ENCODE measurements around the gene PID1. TPM values are rescaled to one million over a fixed set of nuclear protein-coding genes. Genes with fewer than 3 reads are reported as not detected.

PID1 gene
- total RNA-seq, 4 donors from 2014 or later = 33.1 to 48.6 (median 39.7) TPM

GRCh38 chr2:229057976-229058553 is 213.0 kb downstream of the PID1 start:
- TF ChIP-seq EP300 (IDR thresholded peaks at IDR 0.05) = no peak
- peaks cover 0 to 12% (median 0%) of the 10 kb centered on the region in 4 donors for H3K9me3 ChIP-seq
- no peak for DNase-seq (ENCODE audit: low spot score in 2 of 2)
- no peak overlapping the region for H3K4me3 ChIP-seq
- no peaks in the 10 kb centered on the region for H3K4me1 ChIP-seq
- no peak overlapping the region for H3K27ac ChIP-seq
- no peaks in the 10 kb centered on the region for H3K27me3 ChIP-seq
- no peaks in the 10 kb centered on the region for H3K36me3 ChIP-seq
- 67 to 71% methylated on average over 4 of the region's 4 CpGs for WGBS, 2 donors

GRCh38 chr2:229054311-229054710 is 216.8 kb downstream of the PID1 start:
- TF ChIP-seq POLR2A (IDR thresholded peaks at IDR 0.05) (no peak), EP300 (IDR thresholded peaks at IDR 0.05) (no peak)
- TF ChIP-seq, protein P1, sequence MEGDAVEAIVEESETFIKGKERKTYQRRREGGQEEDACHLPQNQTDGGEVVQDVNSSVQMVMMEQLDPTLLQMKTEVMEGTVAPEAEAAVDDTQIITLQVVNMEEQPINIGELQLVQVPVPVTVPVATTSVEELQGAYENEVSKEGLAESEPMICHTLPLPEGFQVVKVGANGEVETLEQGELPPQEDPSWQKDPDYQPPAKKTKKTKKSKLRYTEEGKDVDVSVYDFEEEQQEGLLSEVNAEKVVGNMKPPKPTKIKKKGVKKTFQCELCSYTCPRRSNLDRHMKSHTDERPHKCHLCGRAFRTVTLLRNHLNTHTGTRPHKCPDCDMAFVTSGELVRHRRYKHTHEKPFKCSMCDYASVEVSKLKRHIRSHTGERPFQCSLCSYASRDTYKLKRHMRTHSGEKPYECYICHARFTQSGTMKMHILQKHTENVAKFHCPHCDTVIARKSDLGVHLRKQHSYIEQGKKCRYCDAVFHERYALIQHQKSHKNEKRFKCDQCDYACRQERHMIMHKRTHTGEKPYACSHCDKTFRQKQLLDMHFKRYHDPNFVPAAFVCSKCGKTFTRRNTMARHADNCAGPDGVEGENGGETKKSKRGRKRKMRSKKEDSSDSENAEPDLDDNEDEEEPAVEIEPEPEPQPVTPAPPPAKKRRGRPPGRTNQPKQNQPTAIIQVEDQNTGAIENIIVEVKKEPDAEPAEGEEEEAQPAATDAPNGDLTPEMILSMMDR (IDR thresholded peaks at IDR 0.05) = no peak
- no peaks in the 10 kb centered on the region for H3K27me3 ChIP-seq
- WGBS, 2 donors = 63 to 79% methylated on average over 5 of the region's 5 CpGs
- no peak overlapping the region for H3K27ac ChIP-seq
- H3K36me3 ChIP-seq = no peaks in the 10 kb centered on the region
- no peaks in the 10 kb centered on the region for H3K4me1 ChIP-seq
- no peak overlapping the region for H3K4me3 ChIP-seq
- no peaks in the 10 kb centered on the region for H3K9me3 ChIP-seq
- DNase-seq (ENCODE audit: low spot score in 2 of 2) = no peak

GRCh38 chr2:229051798-229052197 is 219.3 kb downstream of the PID1 start:
- Histone ChIP-seq H3K27ac (no peak overlapping the region), H3K9me3 (no peaks in the 10 kb centered on the region), H3K4me1 (no peaks in the 10 kb centered on the region), H3K27me3 (no peaks in the 10 kb centered on the region), H3K4me3 (no peak overlapping the region), H3K36me3 (no peaks in the 10 kb centered on the region)
- DNase-seq (ENCODE audit: low spot score in 2 of 2) = no peak
- TF ChIP-seq, protein P1 (IDR thresholded peaks at IDR 0.05) = no peak
- TF ChIP-seq POLR2A (IDR thresholded peaks at IDR 0.05) (no peak), EP300 (IDR thresholded peaks at IDR 0.05) (no peak)
- 81 to 84% methylated on average over 2 of the region's 2 CpGs for WGBS, 2 donors

GRCh38 chr2:229050133-229050532 is 221.0 kb downstream of the PID1 start:
- TF ChIP-seq, protein P1 (IDR thresholded peaks at IDR 0.05) = no peak
- TF ChIP-seq EP300 (IDR thresholded peaks at IDR 0.05) (no peak), POLR2A (IDR thresholded peaks at IDR 0.05) (no peak)
- H3K27ac ChIP-seq = no peak overlapping the region
- no peaks in the 10 kb centered on the region for H3K27me3 ChIP-seq
- no peak for DNase-seq (ENCODE audit: low spot score in 2 of 2)
- H3K36me3 ChIP-seq = no peaks in the 10 kb centered on the region
- no peaks in the 10 kb centered on the region for H3K9me3 ChIP-seq
- no peak overlapping the region for H3K4me3 ChIP-seq
- WGBS, 2 donors = 58 to 73% methylated on average over 5 of the region's 5 CpGs
- no peaks in the 10 kb centered on the region for H3K4me1 ChIP-seq

GRCh38 chr2:229048134-229048533 is 223.0 kb downstream of the PID1 start:
- no peak overlapping the region for H3K4me3 ChIP-seq
- no peak for DNase-seq (ENCODE audit: low spot score in 2 of 2)
- no peak overlapping the region for H3K27ac ChIP-seq
- no peaks in the 10 kb centered on the region for H3K9me3 ChIP-seq
- H3K4me1 ChIP-seq = no peaks in the 10 kb centered on the region
- H3K36me3 ChIP-seq = no peaks in the 10 kb centered on the region
- TF ChIP-seq POLR2A (IDR thresholded peaks at IDR 0.05) = no peak
- no peak for TF ChIP-seq EP300 (IDR thresholded peaks at IDR 0.05)
- TF ChIP-seq, protein P1 (IDR thresholded peaks at IDR 0.05) = no peak
- 67 to 78% methylated on average over 2 of the region's 2 CpGs for WGBS, 2 donors
- no peaks in the 10 kb centered on the region for H3K27me3 ChIP-seq

DNA sequence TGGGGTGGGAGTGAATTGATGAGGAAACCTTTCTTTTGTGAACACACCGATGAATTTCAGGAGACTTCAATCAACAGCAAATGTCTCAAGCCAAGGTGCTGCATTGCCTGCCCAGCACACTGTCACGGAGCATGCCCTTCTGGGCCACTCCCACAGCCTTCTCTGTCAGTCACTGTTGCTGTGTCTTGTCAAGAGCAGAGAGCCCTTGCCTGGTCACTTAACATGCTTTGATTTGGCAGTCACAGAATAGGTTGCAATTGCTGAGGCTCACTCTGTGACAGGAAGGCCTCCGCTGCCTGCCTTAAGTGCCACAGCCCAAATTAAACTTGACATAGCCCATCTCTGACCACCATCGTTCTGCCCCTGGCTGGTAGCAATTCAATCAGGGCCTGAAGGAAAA is 225.4 kb downstream of the PID1 start:
- WGBS, 2 donors = 70 to 90% methylated on average over 4 of the region's 4 CpGs

More for the DNA sequence above, 225.4 kb downstream of the PID1 start:
- DNase-seq (ENCODE audit: low spot score in 2 of 2) = no peak
- no peaks in the 10 kb centered on the region for H3K27me3 ChIP-seq
- TF ChIP-seq EP300 (IDR thresholded peaks at IDR 0.05) (no peak), POLR2A (IDR thresholded peaks at IDR 0.05) (no peak)
- TF ChIP-seq, protein P1 (IDR thresholded peaks at IDR 0.05) = no peak
- H3K36me3 ChIP-seq = no peaks in the 10 kb centered on the region
- no peaks in the 10 kb centered on the region for H3K9me3 ChIP-seq
- no peak overlapping the region for H3K4me3 ChIP-seq
- H3K27ac ChIP-seq = no peak overlapping the region
- H3K4me1 ChIP-seq = no peaks in the 10 kb centered on the region
